IPS DF 19.7 (cell line): ENCODE data around the gene ABCD2.
"Not testable (repeated sequence)": the region's sequence is repeated elsewhere in the genome, so short reads cannot be mapped to it uniquely, and the experiment has no call there.

Experiments
- DNase-seq: peaks from one replicate; pipeline ENCODE4 v3.0.0-alpha.2; 2013; ENCODE audit warnings: low read depth, low spot score

Gene ABCD2

DNA sequence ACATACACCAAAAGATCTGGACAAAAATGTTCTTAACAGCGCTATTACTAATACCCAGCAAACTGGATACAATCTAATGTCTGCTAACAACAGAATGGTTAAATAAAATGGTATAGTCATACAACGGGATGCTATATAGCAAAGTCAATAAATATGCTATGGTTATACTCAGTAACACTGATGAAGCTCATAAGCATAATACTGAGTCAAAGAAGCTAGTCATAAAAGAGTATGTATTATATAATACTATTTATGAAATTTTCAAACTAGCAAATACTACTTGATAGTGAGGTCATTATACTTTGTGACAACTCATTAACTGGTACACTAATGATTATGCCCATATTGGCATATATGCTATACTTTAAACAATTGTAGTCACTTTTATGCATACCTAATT is 7.4 kb downstream of the ABCD2 start:
- DNase-seq: no peak

DNA sequence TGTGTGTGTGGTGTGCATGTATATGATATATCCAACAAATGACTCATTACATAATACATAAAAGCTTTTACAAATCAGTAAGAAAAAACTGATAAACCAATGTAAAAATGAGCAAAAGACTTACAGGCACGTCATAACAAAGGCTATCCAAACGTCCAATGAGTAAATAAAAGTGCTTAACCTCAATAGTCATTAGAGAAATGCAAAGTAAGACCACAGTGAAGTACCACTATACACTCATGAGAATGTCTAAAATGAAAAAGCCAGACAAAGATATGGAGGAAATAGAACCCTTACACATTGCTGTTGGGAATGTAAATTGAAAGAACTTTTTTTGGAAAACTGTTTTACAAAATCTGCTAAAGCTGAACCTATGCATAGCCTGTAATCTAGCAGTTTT is 7.8 kb downstream of the ABCD2 start:
- DNase-seq: no peak

DNA sequence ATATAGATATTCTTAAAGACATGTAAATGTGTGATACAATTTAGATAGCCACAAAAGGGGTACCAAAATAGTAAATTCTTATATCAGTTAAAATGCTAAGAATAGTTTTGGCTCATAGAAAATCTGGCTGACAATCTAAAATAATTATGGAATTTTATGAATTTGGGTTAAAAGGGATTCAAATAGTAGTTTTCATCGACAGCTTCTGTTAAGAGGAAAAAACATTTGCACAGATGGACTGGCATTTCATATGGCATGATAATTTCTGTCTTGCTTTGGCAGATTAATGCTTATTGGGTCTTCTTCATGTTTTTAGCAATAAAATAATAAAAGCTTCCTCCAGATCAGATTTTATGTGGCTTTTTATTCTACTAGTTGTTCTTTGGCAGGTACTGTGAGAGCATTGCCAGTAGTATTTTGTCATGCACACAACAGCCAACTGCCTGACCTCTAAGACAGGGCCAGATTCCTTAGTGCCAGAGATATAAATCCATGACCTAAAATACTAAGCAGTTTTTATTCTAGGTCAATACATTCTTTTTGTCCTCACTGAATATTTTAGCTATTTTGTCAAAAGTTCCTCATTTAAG is 9.1 kb downstream of the ABCD2 start:
- no peak for DNase-seq

- DNase-seq: no peak
These were observed 12.7 kb downstream of the ABCD2 start for GRCh38 chr12:39606712-39607423.

- DNase-seq: no peak
These were observed 13.6 kb downstream of the ABCD2 start for GRCh38 chr12:39605996-39606395.

DNA sequence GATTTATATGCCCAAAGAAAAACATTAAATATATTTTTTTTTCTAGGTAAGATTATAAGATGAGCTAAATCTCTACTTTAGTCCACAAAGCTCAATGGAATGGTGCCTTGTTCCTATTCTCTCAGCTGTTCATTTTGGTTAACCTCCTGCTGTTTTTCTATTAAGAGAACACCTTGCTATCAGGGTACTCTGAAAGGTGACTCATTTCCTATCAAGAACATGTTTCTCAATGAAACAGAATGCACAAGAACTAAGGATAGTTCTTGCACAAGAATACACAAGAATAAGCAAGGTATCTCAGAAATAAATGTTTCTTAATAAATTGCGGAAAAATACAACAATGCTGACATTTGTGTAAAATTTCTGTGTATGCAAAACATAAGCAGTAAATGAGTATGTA is 14.1 kb downstream of the ABCD2 start:
- DNase-seq: no peak

DNA sequence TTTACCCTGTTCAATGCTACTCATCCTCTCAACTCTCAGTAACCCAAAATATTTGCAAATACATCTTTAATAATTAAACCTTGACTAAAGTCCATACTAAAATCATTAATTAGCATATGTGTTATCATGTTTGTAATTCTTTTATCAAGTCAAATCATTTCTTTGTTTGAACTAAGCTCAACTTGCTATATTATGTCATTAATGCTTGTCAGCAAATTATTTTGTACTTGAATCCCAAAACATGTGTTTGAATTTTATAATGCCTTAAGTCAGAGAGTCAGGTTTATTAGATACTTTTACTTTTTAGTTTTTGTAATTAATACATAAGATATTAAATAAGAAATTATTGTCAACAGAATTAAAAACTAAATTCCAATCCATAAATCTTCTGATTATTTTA is 16.5 kb downstream of the ABCD2 start:
- no peak for DNase-seq

- not testable (repeated sequence) for DNase-seq
These were observed 17.7 kb downstream of the ABCD2 start for GRCh38 chr12:39601951-39602350.

DNA sequence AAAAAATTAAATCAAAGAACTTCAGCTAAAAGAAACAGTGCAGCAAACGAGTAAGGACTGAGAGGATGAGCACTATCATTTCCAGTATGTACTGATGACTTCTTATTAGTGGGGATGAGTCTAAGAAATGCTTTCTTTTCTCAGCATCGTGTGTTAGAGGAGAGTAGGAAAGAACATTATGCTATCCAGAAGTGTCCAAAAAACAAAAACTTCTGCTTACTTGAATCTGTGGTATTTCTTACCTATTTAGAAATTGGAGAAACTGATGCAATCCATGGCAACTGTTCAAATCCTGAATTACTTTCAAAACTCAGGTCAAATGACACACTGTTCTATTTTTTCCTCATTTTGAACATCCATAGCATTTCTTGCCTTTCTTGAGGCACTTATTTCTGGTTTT is 23.7 kb downstream of the ABCD2 start:
- no peak for DNase-seq

GRCh38 chr12:39592295-39592694 is 27.3 kb downstream of the ABCD2 start:
- no peak for DNase-seq

DNA sequence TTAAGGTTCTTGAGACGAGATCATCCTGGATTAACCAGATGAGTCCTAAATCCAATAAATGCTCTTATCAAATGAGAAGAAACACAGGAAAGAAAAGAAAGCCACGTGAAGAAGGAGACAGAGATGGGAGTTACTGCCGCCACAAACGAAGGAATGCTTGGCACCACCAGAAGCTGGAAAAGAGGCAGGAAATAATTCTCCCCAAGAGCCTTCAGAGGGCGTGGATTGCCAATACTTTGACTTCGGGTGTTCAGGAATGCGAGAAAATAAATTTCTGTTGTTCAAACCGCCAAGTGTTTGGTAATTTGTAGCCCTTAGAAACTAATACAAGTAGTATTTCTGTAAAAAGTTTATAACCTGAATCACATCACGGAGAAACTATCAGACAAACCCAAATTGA is 31.3 kb downstream of the ABCD2 start:
- no peak for DNase-seq

GRCh38 chr12:39587225-39587624 is 32.4 kb downstream of the ABCD2 start:
- DNase-seq: no peak

DNA sequence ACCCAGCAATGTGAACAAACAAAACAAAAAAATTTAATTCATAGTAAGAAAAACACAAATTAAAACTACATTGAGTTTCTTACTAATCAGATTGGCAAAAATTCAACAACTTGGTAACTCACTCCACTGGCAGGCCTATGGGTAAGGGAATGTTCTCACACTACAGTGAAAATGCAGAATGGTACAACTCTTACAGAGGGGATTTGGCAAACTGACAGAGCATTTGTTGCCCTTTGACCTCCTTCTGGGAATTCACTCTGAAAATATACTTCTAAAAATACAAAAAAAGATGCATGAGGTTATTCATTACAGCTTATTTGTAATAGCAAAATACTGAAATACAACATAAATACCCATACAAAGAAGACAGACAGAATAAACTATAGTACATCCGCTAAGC is 32.8 kb downstream of the ABCD2 start:
- no peak for DNase-seq

DNA sequence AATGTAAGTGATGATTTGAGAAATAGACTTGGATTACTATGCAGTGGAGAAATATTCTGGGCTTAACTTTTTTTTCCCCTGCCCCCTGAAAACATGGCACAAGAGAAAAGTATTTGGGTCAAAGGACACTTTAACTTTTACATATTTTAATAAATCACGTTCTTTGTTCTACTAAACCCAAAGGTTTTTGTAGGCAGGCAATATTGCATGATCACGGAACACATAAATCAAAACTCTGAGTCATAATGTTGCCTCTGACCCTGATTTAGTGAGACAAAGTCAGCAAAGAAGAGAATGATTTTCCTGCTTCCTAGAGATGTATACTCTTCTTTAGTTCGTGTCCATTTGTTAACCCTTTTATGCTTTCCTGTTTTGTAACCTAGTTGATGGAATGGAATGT is 38.0 kb downstream of the ABCD2 start:
- DNase-seq: no peak

- no peak for DNase-seq
These were observed 44.1 kb downstream of the ABCD2 start for GRCh38 chr12:39575498-39575875.

GRCh38 chr12:39574785-39575497 is 44.7 kb downstream of the ABCD2 start:
- no peak for DNase-seq

- no peak for DNase-seq
These were observed 45.2 kb downstream of the ABCD2 start for GRCh38 chr12:39574378-39574777.

DNA sequence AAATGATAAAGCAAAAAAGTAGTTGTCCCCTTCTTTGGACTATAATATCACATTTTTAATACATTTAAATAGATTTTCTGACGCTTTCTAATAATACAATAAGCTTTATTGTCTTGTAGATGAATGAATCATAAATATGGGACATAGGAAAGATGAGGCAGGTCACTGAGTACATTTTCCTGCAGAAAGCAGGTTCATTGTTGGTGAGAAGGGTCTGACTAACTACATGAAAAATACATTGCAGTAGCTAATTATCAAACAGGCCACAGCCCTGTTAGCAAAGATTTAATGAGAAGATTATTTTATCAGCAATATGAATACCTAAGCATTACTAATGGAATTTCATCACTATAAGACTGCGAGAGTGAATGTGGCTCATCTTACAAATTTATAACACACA is 45.6 kb downstream of the ABCD2 start:
- DNase-seq: no peak

GRCh38 chr12:39572551-39572950 is 47.1 kb downstream of the ABCD2 start:
- no peak for DNase-seq

- no peak for DNase-seq
These were observed 48.3 kb downstream of the ABCD2 start for GRCh38 chr12:39571351-39571750.

GRCh38 chr12:39553476-39553875 is 66.1 kb downstream of the ABCD2 start:
- no peak for DNase-seq

DNA sequence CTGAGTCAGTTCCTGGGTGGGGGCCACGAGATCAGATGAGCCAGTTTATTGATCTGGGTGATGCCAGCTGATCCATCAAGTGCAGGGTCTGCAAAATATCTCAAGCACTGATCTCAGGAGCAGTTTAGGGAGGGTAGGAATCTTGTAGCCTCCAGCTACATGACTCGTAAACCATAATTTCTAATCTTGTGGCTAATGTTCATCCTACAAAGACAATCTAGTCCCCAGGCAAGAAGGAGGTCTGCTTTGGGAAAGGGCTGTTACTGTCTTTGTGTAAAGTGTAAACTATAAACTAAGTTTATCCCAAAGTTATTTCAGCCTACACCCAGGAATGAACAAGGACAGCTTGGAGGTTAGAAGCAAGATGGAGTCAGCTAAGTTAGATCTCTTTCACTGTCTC is 75.4 kb downstream of the ABCD2 start:
- DNase-seq: not testable (repeated sequence)

DNA sequence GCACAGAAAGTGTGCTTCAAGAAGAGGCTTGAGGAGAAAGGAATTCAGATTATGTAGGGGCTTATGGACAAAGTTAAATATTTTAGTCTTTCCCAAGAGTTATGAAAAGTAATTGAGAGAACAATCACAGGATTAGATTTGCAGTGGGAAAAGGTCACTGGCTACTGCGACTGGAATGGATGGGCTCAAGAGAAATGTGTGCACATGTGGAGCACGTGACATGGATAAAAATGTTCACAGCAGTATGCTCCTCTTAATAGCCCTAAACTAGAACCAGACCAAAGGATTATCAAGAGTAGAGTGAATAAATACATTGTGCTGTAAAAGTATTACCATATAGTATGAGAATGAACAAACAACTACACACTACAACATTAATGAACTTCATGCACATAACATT is 78.1 kb downstream of the ABCD2 start:
- DNase-seq: no peak
